Activated T-helper 1 cell treated with Interleukin-2 at 50 U/mL for 16 hours (primary cell): ENCODE data around the gene TRIM54.
A peak's percentile ranks its signal among the peaks of the same experiment; 100 is the strongest.
"Not testable (repeated sequence)": the region's sequence is repeated elsewhere in the genome, so short reads cannot be mapped to it uniquely, and the experiment has no call there.

Source experiments
- DNase-seq: peaks from one replicate; pipeline ENCODE4 v3.0.0-alpha.2; 2020; ENCODE audit warnings: low read depth

Gene TRIM54

GRCh38 chr2:27258051-27258450 lies 24.2 kb upstream of the TRIM54 start:
- DNase-seq, result no peak

GRCh38 chr2:27261241-27261925 lies 20.8 kb upstream of the TRIM54 start:
- no peak for DNase-seq

GRCh38 chr2:27261926-27262298 lies 20.3 kb upstream of the TRIM54 start:
- no peak for DNase-seq

GRCh38 chr2:27262379-27263286 lies 19.6 kb upstream of the TRIM54 start, which contains the start of gene SLC30A3:
TSS of gene SLC30A3 (minus strand) at chr2:27263047. CDS start at chr2:27262906, 141 bp downstream.
- peak; percentile 47 for DNase-seq

GRCh38 chr2:27263287-27264252 lies 18.7 kb upstream of the TRIM54 start:
- DNase-seq, result no peak

DNA sequence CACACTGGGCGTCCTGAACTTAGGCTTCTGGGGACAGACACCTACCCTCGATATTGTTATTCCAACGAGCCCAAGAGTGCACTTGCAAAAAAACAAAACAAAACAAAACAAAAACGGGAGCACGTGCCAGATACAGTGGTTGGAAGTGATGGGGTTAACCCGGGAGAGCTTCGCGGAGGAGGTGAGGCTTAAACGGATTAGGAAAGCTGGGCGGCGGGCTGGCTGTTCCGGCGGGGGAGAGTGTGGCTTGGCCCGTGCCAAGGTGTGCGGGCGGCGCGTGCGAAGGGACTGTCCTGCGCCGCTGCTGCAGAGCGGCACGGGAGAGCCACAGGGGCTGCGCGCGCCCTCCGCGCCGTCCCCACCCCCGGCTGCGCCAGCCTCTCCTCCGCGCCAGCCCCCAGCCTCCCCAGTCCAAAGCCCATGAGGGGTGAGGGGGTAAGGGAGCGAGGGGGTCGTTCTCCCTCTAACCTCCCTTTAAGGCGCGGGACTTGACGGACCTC lies 17.9 kb upstream of the TRIM54 start:
- no peak for DNase-seq

DNA sequence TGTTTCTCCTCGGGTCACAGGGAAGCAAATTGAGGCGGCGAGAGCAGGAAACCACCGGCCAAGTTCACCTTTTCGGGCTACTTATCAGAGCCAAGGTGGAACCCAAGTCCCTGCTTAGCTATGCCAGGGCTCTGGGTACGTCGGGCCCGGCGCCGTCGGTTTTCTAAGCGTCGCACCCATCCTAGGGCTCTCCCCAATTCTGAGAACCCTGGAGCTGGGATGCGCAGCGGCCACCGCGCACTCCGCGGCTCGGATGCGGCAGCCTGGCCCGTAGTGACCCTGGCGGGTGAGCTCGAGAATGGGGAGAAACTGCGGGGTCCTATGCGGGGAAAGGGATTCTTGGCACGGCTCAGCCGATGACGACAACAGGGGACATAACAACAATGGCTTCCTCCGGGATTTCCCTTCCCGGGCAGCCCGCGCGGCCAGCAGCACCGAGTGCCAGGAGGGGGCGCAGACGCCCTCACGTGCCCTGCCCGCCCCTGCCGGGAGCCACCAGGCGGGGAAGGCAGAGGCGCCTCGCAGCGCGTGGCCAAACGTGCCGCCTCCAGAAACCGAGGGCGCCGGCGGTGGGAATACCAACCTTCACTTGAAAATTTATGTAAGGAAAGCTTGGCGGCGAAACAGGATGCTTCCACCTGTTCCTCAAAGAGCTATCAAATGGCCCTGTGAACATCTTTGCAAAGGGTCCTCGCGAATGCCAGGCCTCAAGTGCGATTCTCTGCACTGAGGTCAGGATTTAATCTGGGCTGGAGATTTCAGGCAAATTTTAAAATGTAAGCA lies 17.3 kb upstream of the TRIM54 start:
- peak; percentile 46 for DNase-seq

- DNase-seq, result no peak
Observed at GRCh38 chr2:27265536-27265870, 16.7 kb upstream of the TRIM54 start.

DNA sequence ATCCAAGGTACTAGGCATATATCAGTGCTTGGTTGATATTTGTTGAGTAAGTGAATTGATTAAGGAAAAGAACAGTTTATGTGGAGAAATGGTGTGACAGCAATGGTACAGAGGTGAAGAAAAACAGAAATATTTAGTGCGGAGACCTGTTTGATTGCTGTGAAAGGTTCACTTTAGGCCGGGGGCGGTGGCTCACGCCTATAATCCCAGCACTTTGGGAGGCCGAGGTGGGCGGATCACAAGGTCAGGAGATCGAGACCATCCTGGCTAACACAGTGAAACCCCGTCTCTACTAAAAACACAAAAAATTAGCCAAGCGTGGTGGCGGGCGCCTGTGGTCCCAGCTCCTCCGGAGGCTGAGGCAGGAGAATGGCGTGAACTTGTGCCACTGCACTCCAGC lies 13.9 kb upstream of the TRIM54 start:
- not testable (repeated sequence) for DNase-seq

DNA sequence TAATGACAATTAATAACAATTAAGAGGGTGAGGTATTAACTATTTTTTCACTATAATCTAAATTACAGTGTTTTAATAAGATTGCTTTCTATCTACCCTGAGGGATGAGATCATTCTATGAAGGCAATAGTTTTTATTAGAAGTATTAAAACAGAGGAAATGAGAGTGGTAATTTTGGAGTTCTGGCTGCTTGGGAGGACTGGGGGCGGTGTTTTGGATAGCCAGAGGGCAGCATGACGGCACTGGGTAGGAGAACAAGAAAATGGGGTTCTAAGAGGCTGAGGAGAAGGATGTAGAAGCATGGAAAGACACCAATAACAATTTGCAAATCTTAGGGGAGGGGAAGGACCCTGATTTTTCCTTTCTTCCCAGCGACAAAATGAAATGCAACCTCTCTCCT lies 12.1 kb upstream of the TRIM54 start:
- DNase-seq, result no peak

- DNase-seq, result no peak
Observed at GRCh38 chr2:27270670-27271069, 11.6 kb upstream of the TRIM54 start.

DNA sequence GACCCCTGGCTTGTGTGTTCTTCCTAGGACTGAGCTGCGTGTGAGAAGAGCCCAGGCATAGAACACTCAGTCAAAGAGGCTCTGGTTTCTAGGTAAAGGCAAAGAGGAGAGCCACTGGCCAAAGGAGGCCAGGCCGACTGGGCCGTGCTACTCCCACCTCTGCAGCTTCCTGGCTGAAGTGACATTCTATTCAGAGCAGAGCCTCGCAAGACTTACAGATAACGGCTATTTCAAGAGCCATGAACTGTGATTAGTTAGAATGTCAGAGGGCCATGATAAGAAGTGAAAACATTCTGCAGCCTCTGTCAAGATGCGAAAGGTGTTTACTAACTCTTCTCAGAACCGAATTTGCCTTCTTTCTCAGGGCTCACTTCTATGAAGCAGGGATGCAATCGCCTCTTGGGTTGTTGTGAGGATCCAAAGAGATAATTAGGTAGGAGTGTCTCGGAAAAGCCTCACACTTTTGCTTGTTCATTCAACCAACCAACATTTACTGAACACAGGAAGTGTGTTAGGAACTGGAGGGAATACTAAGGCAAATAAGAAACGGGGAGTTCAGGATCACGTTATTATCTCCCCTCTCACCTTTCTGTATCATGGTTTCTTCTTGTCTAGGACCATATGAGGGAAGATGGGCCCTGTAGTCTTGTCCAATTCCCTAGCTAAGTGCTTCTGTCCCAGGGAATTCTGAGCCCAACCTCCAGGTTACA lies 10.4 kb upstream of the TRIM54 start:
- no peak for DNase-seq

- not testable (repeated sequence) for DNase-seq
Observed at GRCh38 chr2:27272537-27273522, 9.4 kb upstream of the TRIM54 start.

- DNase-seq, result no peak
Observed at GRCh38 chr2:27275211-27276150, 6.7 kb upstream of the TRIM54 start, which contains the start of gene DNAJC5G. TSS of gene DNAJC5G (plus strand) at chr2:27275433. CDS start at chr2:27276729, 1,296 bp downstream.

DNA sequence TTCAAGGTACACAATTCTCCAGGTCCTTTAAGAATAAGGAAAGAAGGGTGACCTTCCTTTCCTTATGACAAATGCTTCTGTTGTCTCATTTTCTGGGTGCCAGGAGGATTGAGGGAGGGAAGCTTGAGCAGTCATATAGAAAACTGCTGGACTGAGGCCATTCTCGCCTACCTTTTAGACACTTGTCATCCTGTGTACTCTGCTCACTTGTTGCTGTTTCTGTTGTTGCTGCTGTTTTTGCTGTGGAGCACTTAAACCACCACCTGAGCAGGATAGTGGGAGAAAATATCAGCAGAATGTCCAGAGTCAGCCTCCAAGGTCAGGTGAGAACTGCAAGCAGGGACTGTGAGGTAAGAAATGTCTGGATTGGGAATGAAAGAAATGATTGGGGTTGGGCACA lies 4.2 kb upstream of the TRIM54 start:
- no peak for DNase-seq

- DNase-seq, result no peak
Observed at GRCh38 chr2:27280826-27281225, 1.4 kb upstream of the TRIM54 start.

GRCh38 chr2:27281442-27281841 lies 787 bp upstream of the TRIM54 start:
- DNase-seq, result no peak

- no peak for DNase-seq
Observed at GRCh38 chr2:27282892-27283291, 663 bp downstream of the TRIM54 start.
